ENCODE results near the gene ZNF474.

DNA sequence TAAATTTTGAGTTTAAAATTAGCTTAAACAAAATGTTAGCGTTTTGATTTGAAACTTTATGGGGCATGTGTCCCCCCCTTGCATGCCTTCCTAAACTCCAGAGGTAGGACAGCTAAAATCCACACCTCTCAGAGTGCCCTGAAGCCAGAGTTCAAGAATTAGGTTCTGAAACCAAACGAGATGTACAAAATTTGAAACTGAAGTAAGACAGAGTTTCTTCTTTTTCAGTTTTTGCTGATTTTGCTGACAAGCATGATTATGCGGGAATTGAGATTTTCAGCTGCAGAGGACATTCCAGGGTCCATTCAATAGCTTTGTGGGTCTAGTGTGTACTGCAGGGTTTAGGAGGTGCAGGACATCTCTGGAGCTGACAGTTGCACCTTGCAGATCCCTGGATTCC lies 34.2 kb upstream of the ZNF474 start:
- TF ChIP-seq POLR2A (IDR thresholded peaks at IDR 0.05), result no peak
- TF ChIP-seq POLR2AphosphoS5 (IDR thresholded peaks at IDR 0.05), result no peak

Data from transverse colon (tissue), 3 donors.